ENCODE measurements around the gene SYNJ2. TPM values are rescaled to one million over a fixed set of nuclear protein-coding genes. Genes with fewer than 3 reads are reported as not detected.

SYNJ2 gene
- polyA plus RNA-seq, 1 donor from 2014 or later, result 0.12 TPM

- Histone ChIP-seq H3K9ac (ENCODE audit: low read length) (no peak overlapping the region), H2AFZ (ENCODE audit: low read depth, low read length) (no peak overlapping the region), H3K27me3 (ENCODE audit: insufficient read depth, low read depth, low read length) (no peaks in the 10 kb centered on the region), H3K4me2 (ENCODE audit: low read length) (no peak overlapping the region), H3K4me3 (ENCODE audit: low read length) (no peak overlapping the region), H3K79me2 (replicated peaks; ENCODE audit: insufficient read depth, low read length) (no peaks in the 10 kb centered on the region), H3K9me3 (ENCODE audit: low read length) (no peaks in the 10 kb centered on the region), H3K36me3 (ENCODE audit: insufficient read depth, low read length) (no peaks in the 10 kb centered on the region), H4K20me1 (ENCODE audit: insufficient read depth) (no peaks in the 10 kb centered on the region), H3K27ac (ENCODE audit: low read length) (no peak overlapping the region), H3K9me2 (ENCODE audit: insufficient read depth, low read length) (no peaks in the 10 kb centered on the region), H3F3A (ENCODE audit: insufficient read depth, low read length, poor library complexity, severe bottlenecking) (no peaks in the 10 kb centered on the region)
- TF ChIP-seq, protein P1, sequence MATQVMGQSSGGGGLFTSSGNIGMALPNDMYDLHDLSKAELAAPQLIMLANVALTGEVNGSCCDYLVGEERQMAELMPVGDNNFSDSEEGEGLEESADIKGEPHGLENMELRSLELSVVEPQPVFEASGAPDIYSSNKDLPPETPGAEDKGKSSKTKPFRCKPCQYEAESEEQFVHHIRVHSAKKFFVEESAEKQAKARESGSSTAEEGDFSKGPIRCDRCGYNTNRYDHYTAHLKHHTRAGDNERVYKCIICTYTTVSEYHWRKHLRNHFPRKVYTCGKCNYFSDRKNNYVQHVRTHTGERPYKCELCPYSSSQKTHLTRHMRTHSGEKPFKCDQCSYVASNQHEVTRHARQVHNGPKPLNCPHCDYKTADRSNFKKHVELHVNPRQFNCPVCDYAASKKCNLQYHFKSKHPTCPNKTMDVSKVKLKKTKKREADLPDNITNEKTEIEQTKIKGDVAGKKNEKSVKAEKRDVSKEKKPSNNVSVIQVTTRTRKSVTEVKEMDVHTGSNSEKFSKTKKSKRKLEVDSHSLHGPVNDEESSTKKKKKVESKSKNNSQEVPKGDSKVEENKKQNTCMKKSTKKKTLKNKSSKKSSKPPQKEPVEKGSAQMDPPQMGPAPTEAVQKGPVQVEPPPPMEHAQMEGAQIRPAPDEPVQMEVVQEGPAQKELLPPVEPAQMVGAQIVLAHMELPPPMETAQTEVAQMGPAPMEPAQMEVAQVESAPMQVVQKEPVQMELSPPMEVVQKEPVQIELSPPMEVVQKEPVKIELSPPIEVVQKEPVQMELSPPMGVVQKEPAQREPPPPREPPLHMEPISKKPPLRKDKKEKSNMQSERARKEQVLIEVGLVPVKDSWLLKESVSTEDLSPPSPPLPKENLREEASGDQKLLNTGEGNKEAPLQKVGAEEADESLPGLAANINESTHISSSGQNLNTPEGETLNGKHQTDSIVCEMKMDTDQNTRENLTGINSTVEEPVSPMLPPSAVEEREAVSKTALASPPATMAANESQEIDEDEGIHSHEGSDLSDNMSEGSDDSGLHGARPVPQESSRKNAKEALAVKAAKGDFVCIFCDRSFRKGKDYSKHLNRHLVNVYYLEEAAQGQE (IDR thresholded peaks at IDR 0.05; ENCODE audit: borderline replicate concordance), result no peak
- TF ChIP-seq SMC3 (conservative IDR thresholded peaks at IDR 0.05; ENCODE audit: poor library complexity) (no peak), EP300 (conservative IDR thresholded peaks at IDR 0.05; ENCODE audit: poor library complexity, severe bottlenecking) (no peak), MXI1 (conservative IDR thresholded peaks at IDR 0.05; ENCODE audit: poor library complexity, severe bottlenecking) (no peak), POLR2AphosphoS5 (IDR thresholded peaks at IDR 0.05) (no peak), EZH2 (IDR thresholded peaks at IDR 0.05; ENCODE audit: borderline replicate concordance, insufficient read depth, low read length, poor library complexity, severe bottlenecking) (no peak), RAD21 (conservative IDR thresholded peaks at IDR 0.05) (no peak), TAF1 (IDR thresholded peaks at IDR 0.05; ENCODE audit: low read depth) (no peak)
- TF ChIP-seq, protein P2, sequence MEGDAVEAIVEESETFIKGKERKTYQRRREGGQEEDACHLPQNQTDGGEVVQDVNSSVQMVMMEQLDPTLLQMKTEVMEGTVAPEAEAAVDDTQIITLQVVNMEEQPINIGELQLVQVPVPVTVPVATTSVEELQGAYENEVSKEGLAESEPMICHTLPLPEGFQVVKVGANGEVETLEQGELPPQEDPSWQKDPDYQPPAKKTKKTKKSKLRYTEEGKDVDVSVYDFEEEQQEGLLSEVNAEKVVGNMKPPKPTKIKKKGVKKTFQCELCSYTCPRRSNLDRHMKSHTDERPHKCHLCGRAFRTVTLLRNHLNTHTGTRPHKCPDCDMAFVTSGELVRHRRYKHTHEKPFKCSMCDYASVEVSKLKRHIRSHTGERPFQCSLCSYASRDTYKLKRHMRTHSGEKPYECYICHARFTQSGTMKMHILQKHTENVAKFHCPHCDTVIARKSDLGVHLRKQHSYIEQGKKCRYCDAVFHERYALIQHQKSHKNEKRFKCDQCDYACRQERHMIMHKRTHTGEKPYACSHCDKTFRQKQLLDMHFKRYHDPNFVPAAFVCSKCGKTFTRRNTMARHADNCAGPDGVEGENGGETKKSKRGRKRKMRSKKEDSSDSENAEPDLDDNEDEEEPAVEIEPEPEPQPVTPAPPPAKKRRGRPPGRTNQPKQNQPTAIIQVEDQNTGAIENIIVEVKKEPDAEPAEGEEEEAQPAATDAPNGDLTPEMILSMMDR (IDR thresholded peaks at IDR 0.05; ENCODE audit: poor library complexity, severe bottlenecking), result no peak
Measured at GRCh38 chr6:158047127-158047518, 65.5 kb downstream of the SYNJ2 start.

- no peaks in the 10 kb centered on the region for H3F3A ChIP-seq (ENCODE audit: insufficient read depth, low read length, poor library complexity, severe bottlenecking)
- H3K9ac ChIP-seq (ENCODE audit: low read length), result no peak overlapping the region
Measured at GRCh38 chr6:158047563-158048323, 66.1 kb downstream of the SYNJ2 start.

More at GRCh38 chr6:158047563-158048323, 66.1 kb downstream of the SYNJ2 start:
- H3K27ac ChIP-seq (ENCODE audit: low read length), result no peak overlapping the region
- H3K79me2 ChIP-seq (replicated peaks; ENCODE audit: insufficient read depth, low read length), result no peaks in the 10 kb centered on the region
- H4K20me1 ChIP-seq (ENCODE audit: insufficient read depth), result no peaks in the 10 kb centered on the region
- no peaks in the 10 kb centered on the region for H3K9me3 ChIP-seq (ENCODE audit: low read length)
- no peaks in the 10 kb centered on the region for H3K27me3 ChIP-seq (ENCODE audit: insufficient read depth, low read depth, low read length)
- no peaks in the 10 kb centered on the region for H3K36me3 ChIP-seq (ENCODE audit: insufficient read depth, low read length)
- no peak overlapping the region for H3K4me2 ChIP-seq (ENCODE audit: low read length)
- TF ChIP-seq RAD21 (conservative IDR thresholded peaks at IDR 0.05), result no peak
- no peak for TF ChIP-seq SMC3 (conservative IDR thresholded peaks at IDR 0.05; ENCODE audit: poor library complexity)
- no peak for TF ChIP-seq EP300 (conservative IDR thresholded peaks at IDR 0.05; ENCODE audit: poor library complexity, severe bottlenecking)
- TF ChIP-seq, protein P2 (IDR thresholded peaks at IDR 0.05; ENCODE audit: poor library complexity, severe bottlenecking), result no peak
- TF ChIP-seq POLR2AphosphoS5 (IDR thresholded peaks at IDR 0.05), result no peak
- no peak for TF ChIP-seq EZH2 (IDR thresholded peaks at IDR 0.05; ENCODE audit: borderline replicate concordance, insufficient read depth, low read length, poor library complexity, severe bottlenecking)
- TF ChIP-seq MXI1 (conservative IDR thresholded peaks at IDR 0.05; ENCODE audit: poor library complexity, severe bottlenecking), result no peak
- TF ChIP-seq, protein P1 (IDR thresholded peaks at IDR 0.05; ENCODE audit: borderline replicate concordance), result no peak
- TF ChIP-seq TAF1 (IDR thresholded peaks at IDR 0.05; ENCODE audit: low read depth), result no peak
- no peaks in the 10 kb centered on the region for H3K9me2 ChIP-seq (ENCODE audit: insufficient read depth, low read length)
- H3K4me3 ChIP-seq (ENCODE audit: low read length), result no peak overlapping the region
- no peak overlapping the region for H2AFZ ChIP-seq (ENCODE audit: low read depth, low read length)

Data from neural cell (in vitro differentiated cells).